Measurements from ENCODE around the gene BANF2. TPM values are rescaled to one million over a fixed set of nuclear protein-coding genes. Genes with fewer than 3 reads are reported as not detected.

The BANF2 gene
- total and polyA plus RNA-seq, 3 donors from 2014 or later = 29.5 to 133 (median 60.2) TPM

DNA sequence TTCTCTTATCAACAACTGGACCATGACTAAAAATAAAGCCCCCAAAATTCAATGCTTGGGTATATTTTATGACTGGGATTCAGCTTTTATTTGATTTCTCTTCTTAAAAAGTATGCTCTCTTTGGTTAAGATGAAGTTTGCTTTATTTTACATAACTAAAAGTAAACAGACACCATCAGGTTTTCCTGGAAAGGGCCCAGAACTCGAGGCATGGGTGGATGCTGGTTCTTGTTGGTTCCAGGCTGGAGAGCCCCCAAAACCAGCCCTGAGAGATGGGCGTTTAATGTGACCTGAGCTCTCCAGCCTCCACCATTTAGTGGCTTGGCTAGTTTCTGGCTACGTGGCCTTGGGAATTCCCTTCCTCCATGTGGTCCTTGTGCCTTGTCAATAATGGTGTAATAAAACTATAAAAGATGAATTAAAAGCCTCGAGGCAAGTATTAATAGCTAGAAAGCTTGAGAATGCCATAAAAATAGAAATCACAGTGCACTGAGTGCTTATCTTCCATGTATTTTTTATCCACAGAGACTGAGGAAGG, 34.1 kb downstream of the BANF2 start:
- Histone ChIP-seq H3K4me3 (no peak overlapping the region), H3K27ac (no peak overlapping the region), H3K4me1 (no peaks in the 10 kb centered on the region), H3K27me3 (no peaks in the 10 kb centered on the region), H3K9me3 (no peaks in the 10 kb centered on the region), H3K36me3 (ENCODE audit: low read depth, missing control alignments) (no peaks in the 10 kb centered on the region)
- WGBS, 2 donors = 43 to 47% methylated on average over 4 of the region's 4 CpGs
- TF ChIP-seq POLR2A (IDR thresholded peaks at IDR 0.05) = no peak
- no peak for TF ChIP-seq CTCF (IDR thresholded peaks at IDR 0.05)
- DNase-seq = no peak
- intact Hi-C loops (cut with DNase I; ENCODE audit: low total_unique reads) = no loop called here

GRCh38 chr20:17734374-17734773, 34.6 kb downstream of the BANF2 start:
- Histone ChIP-seq H3K36me3 (ENCODE audit: low read depth, missing control alignments) (no peaks in the 10 kb centered on the region), H3K4me3 (no peak overlapping the region), H3K27me3 (no peaks in the 10 kb centered on the region), H3K27ac (no peak overlapping the region), H3K9me3 (no peaks in the 10 kb centered on the region), H3K4me1 (no peaks in the 10 kb centered on the region)
- WGBS, 2 donors = 88 to 91% methylated on average over 5 of the region's 5 CpGs
- TF ChIP-seq POLR2A (IDR thresholded peaks at IDR 0.05) = no peak
- TF ChIP-seq CTCF (IDR thresholded peaks at IDR 0.05) = no peak
- DNase-seq = no peak
- intact Hi-C loops (cut with DNase I; ENCODE audit: low total_unique reads) = no loop called here

- no peak for DNase-seq
- Histone ChIP-seq H3K27ac (no peak overlapping the region), H3K36me3 (ENCODE audit: low read depth, missing control alignments) (no peaks in the 10 kb centered on the region), H3K4me3 (no peak overlapping the region), H3K9me3 (no peaks in the 10 kb centered on the region), H3K27me3 (no peaks in the 10 kb centered on the region), H3K4me1 (no peaks in the 10 kb centered on the region)
- TF ChIP-seq POLR2A (IDR thresholded peaks at IDR 0.05) (no peak), CTCF (IDR thresholded peaks at IDR 0.05) (no peak)
- intact Hi-C loops (cut with DNase I; ENCODE audit: low total_unique reads) = no loop called here
- 76 to 78% methylated on average over 9 of the region's 9 CpGs for WGBS, 2 donors
Measured at GRCh38 chr20:17735206-17735804, 35.5 kb downstream of the BANF2 start.

GRCh38 chr20:17735959-17736621, 36.3 kb downstream of the BANF2 start:
- no peak for TF ChIP-seq CTCF (IDR thresholded peaks at IDR 0.05)
- TF ChIP-seq POLR2A (IDR thresholded peaks at IDR 0.05) = no peak
- H3K4me1 ChIP-seq = no peaks in the 10 kb centered on the region
- DNase-seq = no peak
- H3K27me3 ChIP-seq = no peaks in the 10 kb centered on the region
- H3K27ac ChIP-seq = no peak overlapping the region
- H3K36me3 ChIP-seq (ENCODE audit: low read depth, missing control alignments) = no peaks in the 10 kb centered on the region
- H3K4me3 ChIP-seq = no peak overlapping the region
- 88 to 95% methylated on average over 4 of the region's 4 CpGs for WGBS, 2 donors
- no peaks in the 10 kb centered on the region for H3K9me3 ChIP-seq
- intact Hi-C loops (cut with DNase I; ENCODE audit: low total_unique reads) = no loop called here

All from testis (tissue), 3 donors.